Psoas muscle (tissue), 8 donors: ENCODE measurements around the gene RYR2. TPM values are rescaled to one million over a fixed set of nuclear protein-coding genes. Genes with fewer than 3 reads are reported as not detected.
"Not testable (repeated sequence)": the region's sequence is repeated elsewhere in the genome, so short reads cannot be mapped to it uniquely, and the experiment has no call there.

ENCODE experiments used
- ATAC-seq, 4 donors: fragments of 200-7000 bp; cut with Tn5 transposase; one replicate each; pipeline ENCODE4 v1.9.1; 2020; ENCODE audit warnings: moderate library complexity in 3 of 4, mild to moderate bottlenecking in 2 of 4
- DNase-seq, 2 donors: peaks; one replicate each; pipeline ENCODE4 v3.0.0-alpha.2; 2020
- H3K27ac ChIP-seq: fragments of 200-600 bp; one replicate; pipeline ENCODE4 v1.8.0; 2022
- H3K27me3 ChIP-seq, 3 donors: fragments of 200-600 bp in 1 of 3; one replicate each; pipeline versions ENCODE4 v1.6.1 to v1.8.0; 2013 to 2022; ENCODE audit warnings: low read length in 2 of 3, mild to moderate bottlenecking in 2 of 3, moderate library complexity in 1 of 3; ENCODE audit not compliant: insufficient read depth in 3 of 3
- H3K36me3 ChIP-seq, 2 donors: fragments of 200-600 bp in 1 of 2; one replicate each; pipeline versions ENCODE4 v1.6.1 to v1.8.0; 2013 to 2022; ENCODE audit warnings: low read depth in 1 of 2, mild to moderate bottlenecking in 1 of 2, moderate library complexity in 1 of 2; ENCODE audit not compliant: insufficient read depth in 1 of 2
- H3K4me1 ChIP-seq: fragments of 200-600 bp; one replicate; pipeline ENCODE4 v1.8.0; 2022
- H3K4me3 ChIP-seq: fragments of 200-600 bp; one replicate; pipeline ENCODE4 v1.8.0; 2022; ENCODE audit warnings: mild to moderate bottlenecking
- H3K9me3 ChIP-seq: fragments of 200-600 bp; one replicate; pipeline ENCODE4 v1.8.0; 2022
- CTCF ChIP-seq: fragments of 200-600 bp; IDR thresholded peaks from one replicate; pipeline ENCODE4 v1.8.0; 2022; ENCODE audit warnings: antibody characterized with exemption
- WGBS, 3 donors: extraction: QIAGEN DNeasy Blood & Tissue Kit; methylation state at CpG; one replicate each; pipeline versions ENCODE4 v1.1.6 to v1.1.7; 2013; 5-methylcytosine and 5-hydroxymethylcytosine counted together
- intact Hi-C, 2 donors: fragments of 100-400 bp; cut with DNase I; formaldehyde crosslinking; loops; one replicate each; pipeline versions ENCODE4 v1.11.0 to v1.14.2; 2022
- polyA plus RNA-seq, 3 donors: library from polyadenylated mRNA; stranded (reverse); fragments of 200-250 nt; gene quantifications; one replicate each; pipeline ENCODE4 v1.2.3, GENCODE V29; 2013
- total RNA-seq, 4 donors: library from RNA; stranded (reverse); fragmentation: NEBNext Ultra II Directional in 2 of 4; extraction: Animal tissue kit (Norgen Biotek cat#: 25700) in 2 of 4; gene quantifications; one replicate each; pipeline versions ENCODE4 v1.2.1 to v1.2.4, GENCODE V29; 2021 to 2023
- donor health status: healthy with polysubstance abuse.
- donor health status: DM: no; HTN: no; CAD: no; lungs with moderate emphysema.
- donor health status: Bipolar disorder and iron deficiency.
- donor health status: healthy.
- donor health status: DM: yes; HTN: yes; CAD: no.
- donor health status: DM: no; HTN: no; CAD: no.
- donor health status: DM: no; HTN: no; CAD: no.
- donor health status: DM: yes; HTN: yes; CAD: no.

Gene RYR2
- total and polyA plus RNA-seq, 7 donors, result 0.06 to 0.48 (median 0.25) TPM

DNA sequence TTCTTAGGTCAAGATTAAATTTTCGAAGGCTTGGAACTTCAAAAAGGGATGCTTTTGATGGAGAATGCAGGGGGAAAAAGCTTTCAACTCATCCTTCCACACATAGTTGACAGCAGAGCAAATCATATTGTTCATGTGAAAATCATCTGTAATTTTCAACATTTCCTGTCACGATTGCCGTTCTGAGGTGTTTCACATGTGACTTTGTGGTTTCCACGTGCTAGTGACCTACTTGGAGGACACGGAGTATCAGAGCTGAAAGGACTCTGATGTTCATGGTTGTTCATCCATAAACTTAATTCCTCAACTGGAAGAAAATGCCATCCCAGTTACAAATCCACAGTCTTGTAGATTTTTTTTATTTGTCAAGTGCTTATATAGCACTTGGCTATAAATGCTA is 769.6 kb downstream of the RYR2 start:
- ATAC-seq (no peak), DNase-seq (no peak)
- Histone ChIP-seq H3K4me1 (no peaks in the 10 kb centered on the region), H3K27ac (no peak overlapping the region), H3K27me3 (no peaks in the 10 kb centered on the region), H3K36me3 (no peaks in the 10 kb centered on the region), H3K9me3 (no peaks in the 10 kb centered on the region), H3K4me3 (no peak overlapping the region)
- 67 to 70% (median 69%) methylated on average over 5 of the region's 5 CpGs for WGBS, 3 donors
- TF ChIP-seq CTCF, result no peak
- intact Hi-C loops, result no loop called here

- Histone ChIP-seq H3K9me3 (no peaks in the 10 kb centered on the region), H3K4me1 (no peaks in the 10 kb centered on the region), H3K36me3 (no peaks in the 10 kb centered on the region), H3K27ac (no peak overlapping the region), H3K4me3 (no peak overlapping the region), H3K27me3 (no peaks in the 10 kb centered on the region)
- DNase-seq (no peak), ATAC-seq (no peak)
- no peak for TF ChIP-seq CTCF
- intact Hi-C loops, result no loop called here
- WGBS, 3 donors, result 52 to 65% (median 54%) methylated on average over 2 of the region's 2 CpGs
These were observed 770.1 kb downstream of the RYR2 start for GRCh38 chr1:237812061-237812460.

DNA sequence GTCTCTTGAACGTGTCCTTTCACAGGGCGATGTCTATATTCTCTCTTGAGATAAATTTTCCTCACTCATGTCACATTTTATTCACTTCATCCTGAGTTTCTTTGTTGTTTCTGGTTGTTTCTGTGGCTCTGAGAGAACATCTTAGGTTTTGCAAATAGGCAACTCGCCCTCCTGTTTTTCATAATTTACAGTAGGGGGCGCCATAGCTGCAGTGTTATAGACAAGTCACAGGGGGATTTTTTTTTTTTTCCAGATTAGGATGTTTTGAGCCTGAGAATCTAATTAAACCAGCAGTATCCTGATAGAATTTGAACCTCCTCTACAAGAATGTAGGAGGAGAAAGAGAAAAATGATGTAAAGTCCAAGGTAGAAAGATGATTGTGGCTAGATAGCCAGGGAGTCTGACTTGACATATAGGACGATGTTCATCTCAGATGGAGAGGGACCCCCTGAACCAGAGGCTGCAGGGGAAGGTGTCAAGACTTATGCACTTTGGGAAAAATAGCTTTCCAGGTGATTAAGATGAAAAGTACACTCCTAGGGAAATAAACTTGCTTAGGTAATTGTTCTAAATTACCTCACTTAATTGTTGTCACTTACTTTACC is 772.4 kb downstream of the RYR2 start:
- ATAC-seq, result no peak
- H3K9me3 ChIP-seq, result no peaks in the 10 kb centered on the region
- 41 to 45% (median 42%) methylated on average over 5 of the region's 5 CpGs for WGBS, 3 donors
- TF ChIP-seq CTCF, result no peak
- no peaks in the 10 kb centered on the region for H3K4me1 ChIP-seq
- H3K36me3 ChIP-seq, result no peaks in the 10 kb centered on the region
- no peak for DNase-seq
- H3K4me3 ChIP-seq, result no peak overlapping the region
- H3K27me3 ChIP-seq, result no peaks in the 10 kb centered on the region
- no peak overlapping the region for H3K27ac ChIP-seq
- intact Hi-C loops, result no loop called here

DNA sequence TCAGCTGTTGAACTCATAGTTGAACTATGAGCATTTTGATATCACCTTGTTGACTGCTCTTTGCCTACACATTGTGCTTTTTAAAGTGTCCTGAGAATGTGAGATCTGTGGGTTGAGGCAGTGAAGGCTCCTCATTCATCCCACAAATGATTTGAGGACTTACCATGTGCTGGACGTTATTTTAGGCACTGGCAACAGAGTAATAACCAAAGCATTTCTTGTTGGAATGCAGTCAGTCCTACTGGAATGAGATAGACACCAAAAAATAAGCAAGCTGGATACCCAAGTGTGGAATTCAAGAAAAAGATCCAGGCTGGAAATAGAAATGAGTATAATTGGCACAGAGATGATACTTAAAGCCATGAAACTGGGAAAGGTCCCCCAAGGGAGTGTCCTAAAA is 775.3 kb downstream of the RYR2 start:
- H3K27ac ChIP-seq, result no peak overlapping the region
- 5 to 21% (median 6%) methylated on average over 1 of the region's 1 CpG for WGBS, 3 donors

DNA sequence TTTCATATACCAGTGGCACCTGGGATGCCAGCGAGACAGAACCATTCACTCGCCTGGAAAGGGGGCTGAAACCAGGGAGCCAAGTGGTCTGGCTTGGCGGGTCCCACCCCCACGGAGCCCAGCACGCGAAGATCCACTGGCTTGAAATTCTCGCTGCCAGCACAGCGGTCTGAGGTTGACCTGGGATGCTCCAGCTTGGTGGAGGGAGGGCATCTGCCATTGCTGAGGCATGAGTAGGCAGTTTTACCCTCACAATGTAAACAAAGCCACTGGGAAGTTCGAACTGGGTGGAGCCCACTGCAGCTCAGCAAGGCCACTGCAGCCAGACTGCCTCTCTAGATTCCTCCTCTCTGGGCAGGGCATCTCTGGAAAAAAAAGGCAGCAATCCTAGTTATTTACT is 778.6 kb downstream of the RYR2 start:
- H3K9me3 ChIP-seq, ATAC-seq, H3K27ac ChIP-seq, H3K4me1 ChIP-seq, H3K27me3 ChIP-seq, DNase-seq, H3K4me3 ChIP-seq, H3K36me3 ChIP-seq, intact Hi-C loops: not testable (repeated sequence)
- 78 to 94% (median 93%) methylated on average over 9 of the region's 9 CpGs for WGBS, 3 donors

More for the DNA sequence above, 775.3 kb downstream of the RYR2 start:
- H3K36me3 ChIP-seq, result no peaks in the 10 kb centered on the region
- no peaks in the 10 kb centered on the region for H3K9me3 ChIP-seq
- no peaks in the 10 kb centered on the region for H3K27me3 ChIP-seq
- ATAC-seq (no peak), DNase-seq (no peak)
- H3K4me3 ChIP-seq, result no peak overlapping the region
- no peaks in the 10 kb centered on the region for H3K4me1 ChIP-seq
- intact Hi-C loops, result no loop called here
- no peak for TF ChIP-seq CTCF
